Panc1 (cell line): ENCODE results near the gene ZFAND3. TPM values are rescaled to one million over a fixed set of nuclear protein-coding genes. Genes with fewer than 3 reads are reported as not detected.
A peak's percentile ranks its signal among the peaks of the same experiment; 100 is the strongest.

Experiments used
- ATAC-seq: fragments of 200-7000 bp; cut with Tn5 transposase; 2 replicates; pipeline ENCODE4 v1.9.1; 2020; ENCODE audit warnings: mild to moderate bottlenecking, moderate library complexity
- BruUV-seq: library from RNA; stranded (reverse); fragments of 400-500 nt; replicated peaks from 2 replicates; lab custom pipeline; 2021; lab: Mats Ljungman, UMichigan
- CTCF ChIA-PET: fragments of 300-600 bp; sonication (Branson Sonifier 250); formaldehyde crosslinking; loops from one replicate; lab custom pipeline; 2022; ENCODE audit warnings: antibody characterized with exemption; lab: Charles Lee
- POLR2A ChIA-PET: fragments of 300-600 bp; sonication (Branson Sonifier 250); formaldehyde crosslinking; loops from one replicate; lab custom pipeline; 2022; ENCODE audit warnings: antibody characterized with exemption; lab: Charles Lee
- DNase-seq: peaks from one replicate; pipeline ENCODE4 v3.0.0-alpha.2; 2010; ENCODE audit warnings: low read depth, low spot score
- H3K27ac ChIP-seq: 2 replicates; pipeline ENCODE4 v1.5.1; 2011; ENCODE audit warnings: mild to moderate bottlenecking, low read length, inconsistent platforms
- H3K27me3 ChIP-seq: fragments of 200-500 bp; sonication (Bioruptor generic); 2 replicates; pipeline ENCODE4 v1.6.0; 2014; ENCODE audit warnings: low read length, inconsistent platforms; ENCODE audit not compliant: control insufficient read depth, insufficient read depth
- H3K36me3 ChIP-seq: fragments of 200-500 bp; sonication (Bioruptor generic); 2 replicates; pipeline ENCODE4 v1.5.1; 2014; ENCODE audit warnings: inconsistent platforms, mild to moderate bottlenecking, low read length, moderate library complexity; ENCODE audit not compliant: control insufficient read depth, insufficient read depth
- H3K4me1 ChIP-seq: 2 replicates; pipeline ENCODE4 v1.5.1; 2011; ENCODE audit warnings: inconsistent platforms, mild to moderate bottlenecking, low read length, moderate library complexity; ENCODE audit not compliant: control insufficient read depth, insufficient read depth
- H3K4me3 ChIP-seq, 2 experiments: 2 replicates each; pipeline ENCODE4 v1.5.1; 2011 to 2012; ENCODE audit warnings: low read depth in 2 of 2, low read length in 2 of 2, mild to moderate bottlenecking in 2 of 2, inconsistent platforms in 1 of 2, moderate library complexity in 1 of 2
- H3K9me3 ChIP-seq: fragments of 200-500 bp; sonication (Bioruptor generic); 2 replicates; pipeline ENCODE4 v1.5.1; 2014; ENCODE audit warnings: low read depth, mild to moderate bottlenecking, inconsistent platforms, low read length, moderate library complexity; ENCODE audit not compliant: control insufficient read depth, insufficient read depth
- CTCF ChIP-seq: fragments of 450-650 bp; IDR thresholded peaks from 2 replicates; pipeline ENCODE4 v1.5.1; 2017; ENCODE audit warnings: mild to moderate bottlenecking
- POLR2AphosphoS5 ChIP-seq: IDR thresholded peaks from 2 replicates; pipeline ENCODE4 v1.6.1; 2012; ENCODE audit warnings: mild to moderate bottlenecking, low read depth, low read length, moderate library complexity
- REST ChIP-seq, 2 experiments: IDR thresholded peaks; 2 replicates each; pipeline ENCODE4 v1.6.1; 2011 to 2012; ENCODE audit warnings: low read depth in 2 of 2, control low read depth in 1 of 2, low read length in 1 of 2, mild to moderate bottlenecking in 1 of 2, moderate library complexity in 1 of 2; ENCODE audit not compliant: insufficient read depth in 1 of 2
- SIN3A ChIP-seq: IDR thresholded peaks from 2 replicates; pipeline ENCODE4 v1.6.1; 2012; ENCODE audit warnings: low read depth, mild to moderate bottlenecking, low read length, moderate library complexity, borderline replicate concordance; ENCODE audit not compliant: insufficient read depth
- TCF7L2 ChIP-seq: IDR thresholded peaks from 2 replicates; pipeline ENCODE4 v1.6.1; 2011; ENCODE audit warnings: mild to moderate bottlenecking, low read depth, low read length, inconsistent platforms
- in situ Hi-C: cut with HindIII; loops from 2 replicates; pipeline ENCODE4 v1.10.0; 2016; ENCODE audit warnings: low sequenced_read_pairs, low pct_unique_long_range_greater_than_20kb
- intact Hi-C: fragments of 100-400 bp; cut with micrococcal nuclease; formaldehyde crosslinking; loops from one replicate; pipeline ENCODE4 v1.10.0; 2022; ENCODE audit not compliant: unreplicated experiment
- total RNA-seq: library from RNA; stranded (reverse); gene quantifications from one replicate; pipeline ENCODE4 v1.2.1, GENCODE V29; 2021; ENCODE audit not compliant: unreplicated experiment

The ZFAND3 gene
- total RNA-seq, 1 experiment from 2014 or later, result 95.9 TPM

GRCh38 chr6:37781788-37782187 is 37.7 kb upstream of the ZFAND3 start:
- no peak overlapping the region for H3K4me3 ChIP-seq
- no peaks in the 10 kb centered on the region for H3K36me3 ChIP-seq
- DNase-seq (no peak), ATAC-seq (no peak)
- in situ Hi-C loops (no loop called here), intact Hi-C loops (no loop called here)
- no peaks in the 10 kb centered on the region for H3K9me3 ChIP-seq
- TF ChIP-seq CTCF (no peak), TCF7L2 (no peak), SIN3A (no peak), POLR2AphosphoS5 (no peak), REST (IDR thresholded peaks at IDR 0.05; ENCODE audit: insufficient read depth in 1 of 2, low read depth in 2 of 2, low read length in 1 of 2) (no peak)
- H3K4me1 ChIP-seq, result no peaks in the 10 kb centered on the region
- no TSS peak for BruUV-seq
- no peaks in the 10 kb centered on the region for H3K27me3 ChIP-seq
- ChIA-PET CTCF (no interaction called here), POLR2A (interaction anchor here (1.2 kb wide), 1 partner anchor 46 kb away, joined by 5 read pairs; no protein-coding TSS in a partner anchor)
- H3K27ac ChIP-seq, result no peak overlapping the region

- POLR2A ChIA-PET, result interaction anchor here (1.2 kb wide), 1 partner anchor 48 kb away, joined by 5 read pairs; no protein-coding TSS in a partner anchor
- no peaks in the 10 kb centered on the region for H3K27me3 ChIP-seq
- TF ChIP-seq SIN3A (no peak), CTCF (no peak), REST (IDR thresholded peaks at IDR 0.05; ENCODE audit: insufficient read depth in 1 of 2, low read depth in 2 of 2, low read length in 1 of 2) (no peak), TCF7L2 (no peak), POLR2AphosphoS5 (no peak)
- CTCF ChIA-PET, result interaction anchor here (0.6 kb wide), 1 partner anchor 236 kb away, joined by 4 read pairs; no protein-coding TSS in a partner anchor
- H3K4me3 ChIP-seq, result peak overlapping the region in 1 of 2 experiments; percentile 28; a peak in 2 of 4 replicates
- DNase-seq (no peak), ATAC-seq (peak; percentile 51; the same call in 1 of the 2 replicates)
- no TSS peak for BruUV-seq
- H3K9me3 ChIP-seq, result no peaks in the 10 kb centered on the region
- in situ Hi-C loops, result no loop called here
- no peaks in the 10 kb centered on the region for H3K4me1 ChIP-seq
- intact Hi-C loops, result no loop called here
- no peak overlapping the region for H3K27ac ChIP-seq
- no peaks in the 10 kb centered on the region for H3K36me3 ChIP-seq
Observed at GRCh38 chr6:37783025-37783855, 36.3 kb upstream of the ZFAND3 start.
